ENCODE data around the gene CERS6.

Gene CERS6

GRCh38 chr2:168660870-168661862 is 205.1 kb downstream of the CERS6 start (continued):
- no peak for TF ChIP-seq KLF1 (tag by site-specific recombination; IDR thresholded peaks at IDR 0.05)
- TF ChIP-seq WT1 (tag by site-specific recombination; IDR thresholded peaks at IDR 0.05): peak; percentile 93
- no peak for TF ChIP-seq EGR2 (tag by site-specific recombination; IDR thresholded peaks at IDR 0.05; ENCODE audit: low read depth)
- no peak for TF ChIP-seq ZNF121 (tag by site-specific recombination; IDR thresholded peaks at IDR 0.05)
- TF ChIP-seq ZNF548 (tag by site-specific recombination; IDR thresholded peaks at IDR 0.05): no peak
- TF ChIP-seq TCF7L2 (IDR thresholded peaks at IDR 0.05; ENCODE audit: borderline replicate concordance, low read depth, low read length): peak; percentile 95
- TF ChIP-seq IKZF3 (tag by site-specific recombination; IDR thresholded peaks at IDR 0.05): no peak
- TF ChIP-seq BCL11B (tag by site-specific recombination; IDR thresholded peaks at IDR 0.05; ENCODE audit: low read depth): peak; percentile 51; the same call in 1 of the 2 replicates
- TF ChIP-seq YY2 (tag by site-specific recombination; IDR thresholded peaks at IDR 0.05): no peak
- TF ChIP-seq ELK4 (IDR thresholded peaks at IDR 0.05; ENCODE audit: borderline replicate concordance, low read depth, low read length): no peak
- TF ChIP-seq, protein P1, sequence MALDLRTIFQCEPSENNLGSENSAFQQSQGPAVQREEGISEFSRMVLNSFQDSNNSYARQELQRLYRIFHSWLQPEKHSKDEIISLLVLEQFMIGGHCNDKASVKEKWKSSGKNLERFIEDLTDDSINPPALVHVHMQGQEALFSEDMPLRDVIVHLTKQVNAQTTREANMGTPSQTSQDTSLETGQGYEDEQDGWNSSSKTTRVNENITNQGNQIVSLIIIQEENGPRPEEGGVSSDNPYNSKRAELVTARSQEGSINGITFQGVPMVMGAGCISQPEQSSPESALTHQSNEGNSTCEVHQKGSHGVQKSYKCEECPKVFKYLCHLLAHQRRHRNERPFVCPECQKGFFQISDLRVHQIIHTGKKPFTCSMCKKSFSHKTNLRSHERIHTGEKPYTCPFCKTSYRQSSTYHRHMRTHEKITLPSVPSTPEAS (tag by site-specific recombination; IDR thresholded peaks at IDR 0.05): no peak
- TF ChIP-seq ZNF670 (tag by site-specific recombination; IDR thresholded peaks at IDR 0.05; ENCODE audit: low read depth): no peak
- peak; percentile 19 for TF ChIP-seq ZNF629 (tag by site-specific recombination; IDR thresholded peaks at IDR 0.05)
- no peak for TF ChIP-seq ZNF274 (IDR thresholded peaks at IDR 0.05; ENCODE audit: low read length)
- no peak for TF ChIP-seq ZNF274 (tag by site-specific recombination; IDR thresholded peaks at IDR 0.05; ENCODE audit: borderline replicate concordance)
- TF ChIP-seq, protein P2, sequence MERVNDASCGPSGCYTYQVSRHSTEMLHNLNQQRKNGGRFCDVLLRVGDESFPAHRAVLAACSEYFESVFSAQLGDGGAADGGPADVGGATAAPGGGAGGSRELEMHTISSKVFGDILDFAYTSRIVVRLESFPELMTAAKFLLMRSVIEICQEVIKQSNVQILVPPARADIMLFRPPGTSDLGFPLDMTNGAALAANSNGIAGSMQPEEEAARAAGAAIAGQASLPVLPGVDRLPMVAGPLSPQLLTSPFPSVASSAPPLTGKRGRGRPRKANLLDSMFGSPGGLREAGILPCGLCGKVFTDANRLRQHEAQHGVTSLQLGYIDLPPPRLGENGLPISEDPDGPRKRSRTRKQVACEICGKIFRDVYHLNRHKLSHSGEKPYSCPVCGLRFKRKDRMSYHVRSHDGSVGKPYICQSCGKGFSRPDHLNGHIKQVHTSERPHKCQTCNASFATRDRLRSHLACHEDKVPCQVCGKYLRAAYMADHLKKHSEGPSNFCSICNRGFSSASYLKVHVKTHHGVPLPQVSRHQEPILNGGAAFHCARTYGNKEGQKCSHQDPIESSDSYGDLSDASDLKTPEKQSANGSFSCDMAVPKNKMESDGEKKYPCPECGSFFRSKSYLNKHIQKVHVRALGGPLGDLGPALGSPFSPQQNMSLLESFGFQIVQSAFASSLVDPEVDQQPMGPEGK (tag by site-specific recombination; IDR thresholded peaks at IDR 0.05): 0 out of 2 replicates have a peak, but pooled peaks have one; percentile 12
- no peak for TF ChIP-seq PRDM1 (tag by site-specific recombination; IDR thresholded peaks at IDR 0.05)
- TF ChIP-seq ZNF184 (tag by site-specific recombination; IDR thresholded peaks at IDR 0.05): no peak
- TF ChIP-seq ZNF146 (tag by site-specific recombination; IDR thresholded peaks at IDR 0.05): no peak
- TF ChIP-seq ZNF350 (tag by site-specific recombination; IDR thresholded peaks at IDR 0.05): no peak
- no peak for TF ChIP-seq ZNF426 (tag by site-specific recombination; IDR thresholded peaks at IDR 0.05)
- TF ChIP-seq, protein P3, sequence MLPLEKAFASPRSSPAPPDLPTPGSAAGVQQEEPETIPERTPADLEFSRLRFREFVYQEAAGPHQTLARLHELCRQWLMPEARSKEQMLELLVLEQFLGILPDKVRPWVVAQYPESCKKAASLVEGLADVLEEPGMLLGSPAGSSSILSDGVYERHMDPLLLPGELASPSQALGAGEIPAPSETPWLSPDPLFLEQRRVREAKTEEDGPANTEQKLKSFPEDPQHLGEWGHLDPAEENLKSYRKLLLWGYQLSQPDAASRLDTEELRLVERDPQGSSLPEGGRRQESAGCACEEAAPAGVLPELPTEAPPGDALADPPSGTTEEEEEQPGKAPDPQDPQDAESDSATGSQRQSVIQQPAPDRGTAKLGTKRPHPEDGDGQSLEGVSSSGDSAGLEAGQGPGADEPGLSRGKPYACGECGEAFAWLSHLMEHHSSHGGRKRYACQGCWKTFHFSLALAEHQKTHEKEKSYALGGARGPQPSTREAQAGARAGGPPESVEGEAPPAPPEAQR (tag by site-specific recombination; IDR thresholded peaks at IDR 0.05): no peak
- no peak for TF ChIP-seq ZNF155 (tag by site-specific recombination; IDR thresholded peaks at IDR 0.05)
- TF ChIP-seq GLIS2 (tag by site-specific recombination; IDR thresholded peaks at IDR 0.05): no peak
- TF ChIP-seq ZNF248 (tag by site-specific recombination; IDR thresholded peaks at IDR 0.05): no peak
- peak; percentile 37; the same call in 1 of the 2 replicates for TF ChIP-seq ZIC2 (tag by site-specific recombination; IDR thresholded peaks at IDR 0.05)
- TF ChIP-seq, protein P4, sequence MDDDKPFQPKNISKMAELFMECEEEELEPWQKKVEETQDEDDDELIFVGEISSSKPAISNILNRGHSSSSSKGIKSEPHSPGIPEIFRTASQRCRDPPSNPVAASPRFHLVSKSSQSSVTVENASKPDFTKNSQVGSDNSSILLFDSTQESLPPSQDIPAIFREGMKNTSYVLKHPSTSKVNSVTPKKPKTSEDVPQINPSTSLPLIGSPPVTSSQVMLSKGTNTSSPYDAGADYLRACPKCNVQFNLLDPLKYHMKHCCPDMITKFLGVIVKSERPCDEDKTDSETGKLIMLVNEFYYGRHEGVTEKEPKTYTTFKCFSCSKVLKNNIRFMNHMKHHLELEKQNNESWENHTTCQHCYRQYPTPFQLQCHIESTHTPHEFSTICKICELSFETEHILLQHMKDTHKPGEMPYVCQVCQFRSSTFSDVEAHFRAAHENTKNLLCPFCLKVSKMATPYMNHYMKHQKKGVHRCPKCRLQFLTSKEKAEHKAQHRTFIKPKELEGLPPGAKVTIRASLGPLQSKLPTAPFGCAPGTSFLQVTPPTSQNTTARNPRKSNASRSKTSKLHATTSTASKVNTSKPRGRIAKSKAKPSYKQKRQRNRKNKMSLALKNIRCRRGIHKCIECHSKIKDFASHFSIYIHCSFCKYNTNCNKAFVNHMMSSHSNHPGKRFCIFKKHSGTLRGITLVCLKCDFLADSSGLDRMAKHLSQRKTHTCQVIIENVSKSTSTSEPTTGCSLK (tag by site-specific recombination; IDR thresholded peaks at IDR 0.05): no peak
- TF ChIP-seq ZNF335 (tag by site-specific recombination; conservative IDR thresholded peaks at IDR 0.05): no peak
- TF ChIP-seq ZNF324 (tag by site-specific recombination; IDR thresholded peaks at IDR 0.05): no peak
- TF ChIP-seq ZNF18 (tag by site-specific recombination; IDR thresholded peaks at IDR 0.05): peak; percentile 50
- peak; percentile 83 for TF ChIP-seq ZNF423 (tag by site-specific recombination; IDR thresholded peaks at IDR 0.05)
